Measurements from ENCODE around the gene ATP11C.
"Not testable (repeated sequence)": the region's sequence is repeated elsewhere in the genome, so short reads cannot be mapped to it uniquely, and the experiment has no call there.

The ATP11C gene
- total RNA-seq = 37.0 to 101 (median 68.8) reads per million in 9 experiments

DNA sequence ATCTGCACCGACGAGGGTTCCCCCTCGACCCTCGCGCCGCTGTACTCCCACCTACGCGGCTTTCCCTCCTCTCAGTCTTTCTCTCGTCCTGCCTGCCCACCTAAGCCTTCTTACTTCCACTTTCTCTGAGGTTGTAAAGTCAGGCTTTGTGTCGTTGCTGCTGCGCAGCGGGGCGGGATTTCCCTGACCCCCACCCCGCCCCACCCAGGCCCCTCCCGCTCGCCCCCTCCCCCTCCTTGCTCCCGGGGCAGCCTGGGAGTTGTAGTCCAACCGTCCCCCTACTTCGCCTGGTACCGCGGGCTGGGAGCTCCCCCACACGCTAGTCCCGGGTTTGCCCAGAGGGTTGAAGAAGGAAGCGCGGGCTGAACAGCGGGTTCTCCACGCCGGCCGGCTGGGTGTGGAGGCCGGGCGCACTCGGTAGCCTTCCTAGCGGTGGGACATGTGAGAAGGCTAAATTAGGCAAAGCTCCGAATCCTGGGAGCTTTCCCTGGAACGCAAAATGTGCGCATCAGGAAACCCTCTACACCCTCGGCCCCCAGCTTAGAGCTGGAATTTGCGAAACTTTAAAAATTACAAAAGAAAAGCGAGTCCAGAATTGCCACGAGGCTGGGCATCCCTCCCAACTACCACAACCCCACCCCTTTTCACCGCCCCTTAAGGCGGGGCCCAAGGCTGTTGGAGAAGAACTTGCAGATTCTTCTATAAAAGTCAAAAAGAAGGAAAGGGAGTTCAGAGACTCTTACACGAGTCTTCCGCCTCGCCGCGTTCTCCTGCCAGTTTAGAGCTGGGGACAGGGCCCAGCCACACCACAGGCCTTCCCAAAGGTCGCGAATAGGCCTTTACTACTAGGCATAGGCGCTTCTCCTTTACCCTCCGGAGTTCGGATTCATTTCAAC lies at the start of gene ATP11C:
TSS of gene ATP11C (minus strand) at position 153 of the 896 bp plus-strand sequence. CDS start 1,011 bp downstream, outside the sequence.
- Mint-ChIP-seq H3K36me3 (ENCODE audit: insufficient read depth) (peaks cover 8% of the 10 kb centered on the region), H3K4me3 (peak within 1 kb of the TSS; percentile 82 to 92), H3K27me3 (no peaks in the 10 kb centered on the region), H3K9me3 (no peaks in the 10 kb centered on the region), H3K4me1 (ENCODE audit: low read depth in 2 of 2) (peaks cover 3 to 18% of the 10 kb centered on the region in 2 donors), H3K27ac (peak within 1 kb of the TSS; percentile 92 to 93)
- DNase-seq (peak; percentile 70 to 75 (median 73)), ATAC-seq (replicated peaks) (peak; percentile 77)

DNA sequence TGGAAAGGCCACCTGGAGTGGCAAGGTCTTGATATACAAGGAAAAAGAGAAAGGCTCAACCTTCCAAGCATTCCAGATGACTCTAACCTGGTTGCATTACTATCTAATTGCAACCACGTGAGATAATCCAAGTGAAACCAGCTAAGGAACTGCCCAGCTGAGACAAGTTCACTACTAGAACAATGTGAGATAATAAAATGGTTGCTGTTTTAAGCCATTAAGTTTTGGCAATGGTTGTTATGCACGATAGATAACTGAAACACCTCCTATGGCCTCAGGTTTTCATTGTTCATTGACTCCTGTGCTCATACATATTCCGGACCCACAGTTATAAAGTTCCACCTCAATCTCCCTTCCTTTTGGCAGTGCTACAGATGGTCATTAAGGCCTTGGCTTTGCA lies 41.6 kb upstream of the ATP11C start:
- no peak overlapping the region for H3K27ac Mint-ChIP-seq
- peaks cover 11 to 13% of the 10 kb centered on the region in 2 donors for H3K27me3 Mint-ChIP-seq
- H3K4me3 Mint-ChIP-seq = no peak overlapping the region
- ATAC-seq (replicated peaks) = no peak
- no peaks in the 10 kb centered on the region for H3K9me3 Mint-ChIP-seq
- peaks cover 0 to 1% of the 10 kb centered on the region in 2 donors for H3K4me1 Mint-ChIP-seq (ENCODE audit: low read depth in 2 of 2)
- no peak for DNase-seq
- no peaks in the 10 kb centered on the region for H3K36me3 Mint-ChIP-seq (ENCODE audit: insufficient read depth)

DNA sequence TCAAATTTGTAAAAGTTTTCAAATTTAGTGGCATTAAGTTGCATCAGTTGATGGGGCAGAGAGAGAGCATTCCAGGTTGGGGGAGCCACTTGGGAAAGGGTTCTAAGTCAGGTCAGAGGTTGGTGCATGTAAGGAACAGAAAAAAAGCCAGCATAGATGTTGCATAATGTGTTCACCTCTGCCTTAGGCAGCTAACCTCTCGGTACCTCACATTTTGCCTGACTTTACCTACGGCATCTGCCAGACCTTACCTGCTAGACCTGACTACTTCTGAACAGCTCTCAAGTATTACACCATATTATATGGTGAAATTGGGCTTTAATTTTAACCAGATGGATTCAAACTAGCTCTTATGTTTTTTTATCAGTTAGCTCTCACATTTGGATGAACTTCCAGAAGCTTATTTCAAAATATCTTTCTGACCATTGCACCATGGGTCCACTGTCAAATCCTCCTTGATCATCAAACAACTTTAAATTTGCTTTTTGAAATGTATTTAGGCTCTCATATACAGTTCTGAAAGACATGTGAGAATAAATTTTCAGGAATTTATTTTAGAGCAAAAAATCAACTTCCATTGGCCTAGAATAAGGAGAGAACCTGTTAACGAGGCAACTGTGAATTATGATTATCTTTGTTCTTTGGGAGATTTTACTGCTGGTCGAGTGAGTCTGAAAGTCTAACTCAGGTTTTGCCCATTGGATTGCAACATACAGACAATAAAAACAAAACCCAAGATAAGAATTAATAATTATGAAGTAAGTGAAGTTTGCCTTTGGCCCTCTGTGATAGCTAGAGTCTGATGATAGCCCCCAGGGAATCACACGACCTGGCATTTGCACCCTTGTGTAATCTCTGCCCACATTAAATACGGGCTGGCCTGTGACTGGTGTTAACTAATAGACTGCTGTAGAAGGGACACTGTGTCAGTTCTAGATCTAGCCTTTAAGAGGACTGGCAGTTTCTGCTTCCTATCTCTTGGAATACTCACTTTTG lies 40.1 kb upstream of the ATP11C start:
- H3K27ac Mint-ChIP-seq = no peak overlapping the region
- peaks cover 11 to 13% of the 10 kb centered on the region in 2 donors for H3K27me3 Mint-ChIP-seq
- peaks cover 0 to 1% of the 10 kb centered on the region in 2 donors for H3K4me1 Mint-ChIP-seq (ENCODE audit: low read depth in 2 of 2)
- no peak overlapping the region for H3K4me3 Mint-ChIP-seq
- H3K9me3 Mint-ChIP-seq = no peaks in the 10 kb centered on the region
- no peaks in the 10 kb centered on the region for H3K36me3 Mint-ChIP-seq (ENCODE audit: insufficient read depth)
- DNase-seq (no peak), ATAC-seq (replicated peaks) (no peak)

DNA sequence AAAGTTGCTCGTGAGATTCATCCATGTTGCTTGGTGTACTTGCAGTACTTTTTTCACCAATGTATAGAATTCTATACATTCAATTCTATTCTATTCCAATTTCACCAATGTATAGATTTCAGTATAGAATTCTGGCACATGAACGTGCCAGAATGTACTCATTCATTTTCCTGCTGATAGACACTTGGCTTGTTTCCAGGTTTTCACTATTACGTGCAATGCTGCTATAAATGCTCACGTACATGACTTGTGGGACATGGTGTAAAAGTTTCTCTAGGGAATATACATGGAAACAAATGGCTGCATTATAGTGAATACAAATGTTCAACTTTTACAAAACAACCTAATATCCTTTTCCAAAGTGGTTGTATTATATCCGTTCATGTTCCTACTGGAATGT lies 39.3 kb upstream of the ATP11C start:
- Mint-ChIP-seq H3K9me3 (no peaks in the 10 kb centered on the region), H3K4me3 (no peak overlapping the region), H3K27me3 (peaks cover 11 to 13% of the 10 kb centered on the region in 2 donors), H3K4me1 (ENCODE audit: low read depth in 2 of 2) (peaks cover 0 to 1% of the 10 kb centered on the region in 2 donors), H3K27ac (no peak overlapping the region), H3K36me3 (ENCODE audit: insufficient read depth) (no peaks in the 10 kb centered on the region)
- DNase-seq (no peak), ATAC-seq (replicated peaks) (no peak)

DNA sequence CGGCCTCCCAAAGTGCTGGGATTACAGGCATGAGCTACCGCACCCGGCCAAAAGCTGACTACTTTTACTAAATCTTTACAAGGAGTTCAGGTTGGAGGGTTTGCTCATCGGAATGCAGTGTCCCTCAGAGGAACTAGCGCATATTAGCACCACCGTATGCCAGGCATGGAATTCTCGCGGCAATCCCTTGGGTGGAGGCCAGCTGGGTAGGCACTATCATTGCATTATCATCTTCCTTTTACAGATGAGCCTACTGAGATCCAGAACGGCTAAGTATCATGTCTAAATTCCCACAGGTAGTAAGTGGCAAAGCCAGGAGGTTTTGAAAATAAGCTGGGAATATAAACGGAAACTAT lies 38.5 kb upstream of the ATP11C start:
- H3K27ac Mint-ChIP-seq = no peak overlapping the region
- H3K27me3 Mint-ChIP-seq = peaks cover 11 to 13% of the 10 kb centered on the region in 2 donors
- peaks cover 0 to 1% of the 10 kb centered on the region in 2 donors for H3K4me1 Mint-ChIP-seq (ENCODE audit: low read depth in 2 of 2)
- no peaks in the 10 kb centered on the region for H3K36me3 Mint-ChIP-seq (ENCODE audit: insufficient read depth)
- H3K9me3 Mint-ChIP-seq = no peaks in the 10 kb centered on the region
- H3K4me3 Mint-ChIP-seq = peak overlapping the region in 1 of 2 donors; percentile 43
- ATAC-seq (replicated peaks) (no peak), DNase-seq (no peak)

DNA sequence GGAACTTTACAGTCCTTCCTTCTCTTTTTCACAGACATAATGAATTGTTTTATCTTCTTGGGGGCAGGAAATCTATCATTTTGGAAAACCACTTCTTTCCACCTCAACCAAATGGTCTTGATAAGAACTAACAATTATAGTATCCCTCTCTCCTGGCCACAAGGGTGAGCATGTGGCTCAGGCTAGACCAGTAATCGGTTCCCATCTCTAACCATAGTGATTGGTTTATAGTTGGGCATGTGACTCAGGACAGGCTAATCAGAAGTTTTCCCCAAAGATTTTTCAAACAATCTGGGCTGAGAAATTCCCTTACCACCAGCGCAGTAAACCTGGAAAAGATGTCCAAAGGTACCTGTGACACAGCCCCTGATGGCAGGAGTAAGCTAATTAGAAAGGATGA lies 36.4 kb upstream of the ATP11C start:
- no peak for ATAC-seq (replicated peaks)
- no peak for DNase-seq
- no peak overlapping the region for H3K4me3 Mint-ChIP-seq
- H3K36me3 Mint-ChIP-seq (ENCODE audit: insufficient read depth) = no peaks in the 10 kb centered on the region
- H3K4me1 Mint-ChIP-seq (ENCODE audit: low read depth in 2 of 2) = peaks cover 0 to 1% of the 10 kb centered on the region in 2 donors
- peaks cover 11 to 13% of the 10 kb centered on the region in 2 donors for H3K27me3 Mint-ChIP-seq
- no peaks in the 10 kb centered on the region for H3K9me3 Mint-ChIP-seq
- H3K27ac Mint-ChIP-seq = no peak overlapping the region

DNA sequence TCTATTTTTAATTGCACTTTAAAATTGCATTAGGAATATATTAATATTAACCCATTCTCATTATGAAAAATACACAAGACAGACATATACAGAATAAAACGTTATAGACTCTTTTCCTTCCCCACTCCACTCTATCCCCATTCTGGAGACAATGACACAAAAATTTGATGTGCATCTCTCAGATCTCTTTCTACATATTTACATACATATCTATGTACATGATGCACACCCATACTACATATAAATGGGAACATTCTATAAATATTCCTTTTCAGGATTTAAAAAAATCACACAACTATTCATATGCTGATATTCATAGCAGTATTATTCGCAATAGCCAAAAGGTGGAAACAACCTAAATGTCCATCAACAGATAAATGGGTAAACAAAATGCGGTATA lies 34.9 kb upstream of the ATP11C start:
- H3K4me1 Mint-ChIP-seq (ENCODE audit: low read depth in 2 of 2) = peaks cover 0 to 1% of the 10 kb centered on the region in 2 donors
- no peaks in the 10 kb centered on the region for H3K36me3 Mint-ChIP-seq (ENCODE audit: insufficient read depth)
- ATAC-seq (replicated peaks) (no peak), DNase-seq (no peak)
- no peak overlapping the region for H3K27ac Mint-ChIP-seq
- no peak overlapping the region for H3K4me3 Mint-ChIP-seq
- H3K27me3 Mint-ChIP-seq = peaks cover 11 to 13% of the 10 kb centered on the region in 2 donors
- no peaks in the 10 kb centered on the region for H3K9me3 Mint-ChIP-seq

DNA sequence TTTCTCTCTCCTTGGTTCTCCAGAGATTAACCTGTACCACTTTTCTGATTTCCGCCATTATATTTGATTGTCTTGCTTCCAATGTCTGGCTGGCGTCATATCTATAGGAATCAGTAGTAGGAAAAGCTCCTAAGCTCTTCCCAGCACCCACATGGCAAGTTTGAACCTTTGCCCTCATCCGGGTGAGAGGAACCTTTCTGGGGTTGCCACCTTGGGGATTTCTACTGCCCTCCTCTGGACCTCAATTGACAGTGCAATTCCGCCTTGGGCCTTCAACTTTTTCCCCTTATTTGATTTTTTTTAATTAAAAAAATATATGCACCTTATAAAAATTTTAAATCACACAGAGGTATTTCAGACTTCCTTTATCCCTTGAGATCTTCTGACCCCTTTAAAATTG lies 34.4 kb upstream of the ATP11C start:
- Mint-ChIP-seq H3K9me3 (no peaks in the 10 kb centered on the region), H3K27ac (no peak overlapping the region)
- no peak for ATAC-seq (replicated peaks)

DNA sequence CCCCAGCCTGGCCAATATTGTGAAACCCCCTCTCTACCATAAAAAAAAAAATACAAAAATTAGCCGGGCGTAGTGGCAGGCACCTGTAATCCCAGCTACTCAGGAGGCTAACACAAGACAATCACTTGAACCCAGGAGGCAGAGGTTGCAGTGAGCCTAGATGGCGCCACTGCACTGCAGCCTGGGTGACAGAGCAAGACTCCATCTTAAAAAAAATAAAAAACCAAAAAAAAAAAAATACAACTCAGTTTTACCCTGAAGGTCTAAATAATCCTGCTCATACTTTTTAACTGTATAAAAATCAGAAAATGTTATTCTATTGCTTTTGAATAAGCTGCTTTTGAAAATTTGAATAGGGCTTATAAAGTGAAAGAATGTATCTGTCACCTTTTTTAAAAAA lies 33.3 kb upstream of the ATP11C start:
- not testable (repeated sequence) for ATAC-seq (replicated peaks); H3K27me3 Mint-ChIP-seq; DNase-seq; H3K4me3 Mint-ChIP-seq; H3K9me3 Mint-ChIP-seq; H3K27ac Mint-ChIP-seq; H3K4me1 Mint-ChIP-seq (ENCODE audit: low read depth in 2 of 2); H3K36me3 Mint-ChIP-seq (ENCODE audit: insufficient read depth)

More for the DNA sequence above, 34.4 kb upstream of the ATP11C start:
- H3K4me3 Mint-ChIP-seq = no peak overlapping the region
- DNase-seq = no peak
- no peaks in the 10 kb centered on the region for H3K36me3 Mint-ChIP-seq (ENCODE audit: insufficient read depth)
- peaks cover 8 to 13% of the 10 kb centered on the region in 2 donors for H3K27me3 Mint-ChIP-seq
- peaks cover 0 to 1% of the 10 kb centered on the region in 2 donors for H3K4me1 Mint-ChIP-seq (ENCODE audit: low read depth in 2 of 2)

DNA sequence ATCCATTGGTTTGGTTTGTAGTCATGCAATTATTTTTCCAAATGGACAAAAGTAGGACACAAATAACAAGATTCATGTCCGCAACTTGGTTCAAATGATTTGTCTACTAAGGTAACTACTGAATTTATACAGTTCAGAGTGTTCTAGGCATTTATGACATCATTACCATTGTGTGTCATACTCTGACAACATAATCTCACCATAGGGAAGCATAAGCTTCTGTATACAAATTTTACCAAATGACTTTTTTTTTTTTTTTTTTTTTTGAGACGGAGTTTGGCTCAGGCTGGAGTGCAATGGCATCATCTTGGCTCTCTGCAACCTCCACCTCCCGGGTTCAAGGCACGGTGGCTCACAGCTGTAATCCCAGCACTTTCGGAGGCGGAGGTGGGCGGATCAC lies 32.6 kb upstream of the ATP11C start, which contains the start of gene CXorf66:
TSS of gene CXorf66 (minus strand) at position 101 of the 400 bp plus-strand sequence. CDS start at position 76, 25 bp downstream.
- ATAC-seq (replicated peaks) (no peak), DNase-seq (no peak)
- H3K4me1 Mint-ChIP-seq (ENCODE audit: low read depth in 2 of 2) = no peaks in the 10 kb centered on the region
- H3K27me3 Mint-ChIP-seq = peaks cover 1 to 12% of the 10 kb centered on the region in 2 donors
- H3K4me3 Mint-ChIP-seq = no peak within 1 kb of the TSS
- no peaks in the 10 kb centered on the region for H3K9me3 Mint-ChIP-seq
- no peaks in the 10 kb centered on the region for H3K36me3 Mint-ChIP-seq (ENCODE audit: insufficient read depth)
- no peak within 1 kb of the TSS for H3K27ac Mint-ChIP-seq

DNA sequence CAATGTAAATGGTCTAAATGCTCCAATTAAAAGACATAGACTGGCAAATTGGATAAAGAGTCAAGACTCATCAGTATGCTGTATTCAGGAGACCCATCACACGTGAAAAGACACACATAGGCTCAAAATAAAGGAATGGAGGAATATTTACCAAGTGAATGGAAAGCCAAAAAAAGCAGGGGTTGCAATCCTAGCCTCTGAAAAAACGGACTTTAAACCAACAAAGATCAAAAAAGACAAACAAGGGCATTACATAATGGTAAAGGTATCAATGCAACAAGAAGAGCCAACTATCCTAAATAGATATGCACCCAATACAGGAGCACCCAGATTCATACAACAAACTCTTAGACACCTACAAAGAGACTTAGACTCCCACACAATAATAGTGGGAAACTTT lies 28.2 kb upstream of the ATP11C start:
- not testable (repeated sequence) for H3K4me1 Mint-ChIP-seq (ENCODE audit: low read depth in 2 of 2); DNase-seq; H3K36me3 Mint-ChIP-seq (ENCODE audit: insufficient read depth); H3K9me3 Mint-ChIP-seq; H3K27ac Mint-ChIP-seq; ATAC-seq (replicated peaks); H3K4me3 Mint-ChIP-seq
- H3K27me3 Mint-ChIP-seq = peaks cover 12 to 16% of the 10 kb centered on the region in 2 donors

DNA sequence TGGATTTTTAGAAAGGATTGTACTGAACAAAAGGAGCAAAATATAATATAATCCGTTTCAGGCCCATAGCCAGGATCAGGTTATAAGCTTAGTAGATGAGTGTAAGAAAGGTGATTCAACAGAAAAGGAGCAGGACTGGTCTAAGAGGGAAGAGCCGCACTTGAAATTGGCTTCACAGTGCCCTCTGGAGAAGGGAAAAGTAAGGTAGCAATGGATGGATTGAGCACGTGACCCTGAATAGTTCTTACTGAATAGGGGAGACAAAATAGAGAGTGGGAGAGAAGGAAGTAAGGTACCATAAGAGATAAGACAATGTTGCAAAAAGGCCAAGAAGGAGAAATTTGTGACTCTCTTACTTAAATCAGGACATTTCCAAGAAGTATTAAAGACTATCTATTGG lies 16.9 kb upstream of the ATP11C start:
- no peak overlapping the region for H3K4me3 Mint-ChIP-seq
- DNase-seq = no peak
- no peak overlapping the region for H3K27ac Mint-ChIP-seq
- no peak for ATAC-seq (replicated peaks)
- no peaks in the 10 kb centered on the region for H3K9me3 Mint-ChIP-seq
- H3K4me1 Mint-ChIP-seq (ENCODE audit: low read depth in 2 of 2) = no peaks in the 10 kb centered on the region
- H3K36me3 Mint-ChIP-seq (ENCODE audit: insufficient read depth) = no peaks in the 10 kb centered on the region
- no peaks in the 10 kb centered on the region for H3K27me3 Mint-ChIP-seq

DNA sequence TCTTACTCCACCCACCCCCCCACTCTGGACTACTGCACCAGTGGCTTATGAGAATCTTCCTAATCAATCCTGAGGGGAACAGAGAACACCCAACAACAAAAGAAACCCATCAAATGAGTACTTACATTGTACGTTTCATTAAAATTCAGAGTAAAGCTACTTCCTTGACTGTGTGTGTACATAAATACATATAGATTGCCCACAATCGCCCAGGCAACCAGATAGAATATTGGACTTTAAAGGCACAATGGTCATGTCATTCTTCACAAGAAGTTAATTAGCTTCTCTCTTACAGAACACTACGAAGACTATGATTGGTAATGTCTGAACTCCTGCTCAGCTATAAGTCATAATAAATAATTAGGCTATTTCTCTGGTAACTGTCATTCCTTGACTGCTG lies 12.2 kb upstream of the ATP11C start:
- Mint-ChIP-seq H3K4me1 (ENCODE audit: low read depth in 2 of 2) (no peaks in the 10 kb centered on the region), H3K27me3 (no peaks in the 10 kb centered on the region), H3K9me3 (no peaks in the 10 kb centered on the region), H3K27ac (no peak overlapping the region), H3K36me3 (ENCODE audit: insufficient read depth) (no peaks in the 10 kb centered on the region), H3K4me3 (no peak overlapping the region)
- ATAC-seq (replicated peaks) (no peak), DNase-seq (no peak)

Data from effector memory CD8-positive, alpha-beta T cell (primary cell).